Gastrocnemius medialis (tissue), 4 donors: ENCODE data around the gene SOWAHA. TPM values are rescaled to one million over a fixed set of nuclear protein-coding genes. Genes with fewer than 3 reads are reported as not detected.

Source experiments
- ATAC-seq, 2 donors: fragments of 150-250 bp; one replicate each; pipeline ENCODE4 v1.9.1; 2016
- DNase-seq, 2 donors: peaks; one replicate each; pipeline ENCODE4 v3.0.0-alpha.2; 2019
- H3K27ac ChIP-seq, 4 donors: fragments of 200-600 bp; sonication (generic); 1 replicate in 1 of 4; 2 replicates in 3 of 4; pipeline ENCODE4 v1.5.1; 2016 to 2018; ENCODE audit warnings: mild to moderate bottlenecking in 2 of 4, moderate library complexity in 1 of 4
- H3K27me3 ChIP-seq, 3 donors: fragments of 200-600 bp; sonication (generic) in 2 of 3; 1 replicate in 1 of 3; 2 replicates in 2 of 3; pipeline versions ENCODE4 v1.5.1 to v1.6.0; 2016 to 2019; ENCODE audit warnings: mild to moderate bottlenecking in 1 of 3, moderate library complexity in 1 of 3
- H3K36me3 ChIP-seq, 2 donors: fragments of 200-600 bp; sonication (generic) in 1 of 2; one replicate each; pipeline ENCODE4 v1.5.1; 2017 to 2018
- H3K4me1 ChIP-seq, 2 donors: fragments of 200-600 bp; sonication (generic) in 1 of 2; one replicate each; pipeline ENCODE4 v1.5.1; 2016 to 2017; ENCODE audit warnings: mild to moderate bottlenecking in 2 of 2
- H3K4me3 ChIP-seq, 4 donors: fragments of 200-600 bp; sonication (generic) in 3 of 4; 1 replicate in 1 of 4; 2 replicates in 3 of 4; pipeline ENCODE4 v1.5.1; 2016 to 2019; ENCODE audit warnings: mild to moderate bottlenecking in 2 of 4
- H3K9me3 ChIP-seq, 3 donors: fragments of 200-600 bp; sonication (generic) in 2 of 3; 1 replicate in 1 of 3; 2 replicates in 2 of 3; pipeline ENCODE4 v1.5.1; 2016 to 2019
- POLR2A ChIP-seq, 2 donors: fragments of 450-650 bp; IDR thresholded peaks; one replicate each; pipeline ENCODE4 v1.6.1; 2017; ENCODE audit warnings: antibody characterized with exemption in 2 of 2, mild to moderate bottlenecking in 2 of 2, moderate library complexity in 2 of 2
- in situ Hi-C, 4 donors: fragments of 200-750 bp; cut with MboI; loops; one replicate each; pipeline versions ENCODE4 v1.15.0 to v1.8.0; 2017; ENCODE audit warnings: low sequenced_read_pairs in 4 of 4
- intact Hi-C: fragments of 100-400 bp; cut with DNase I; formaldehyde crosslinking; loops from one replicate; pipeline ENCODE4 v1.15.1; 2023; ENCODE audit warnings: low total_unique reads
- total RNA-seq, 4 donors: library from RNA; depleted of rRNA; stranded (reverse); fragments of >200 nt; gene quantifications; one replicate each; pipeline versions ENCODE4 v1.1.0 to v1.2.3, GENCODE V29; 2016
- TF ChIP-seq, protein P1 (sequence below), 5 experiments: fragments of 450-650 bp in 3 of 5; fragments of 200-600 bp in 2 of 5; sonication (generic) in 2 of 5; IDR thresholded peaks in 4 of 5; conservative IDR thresholded peaks in 1 of 5; 1 replicate in 4 of 5; 2 replicates in 1 of 5; pipeline ENCODE4 v1.5.1; 2016 to 2019; ENCODE audit warnings: antibody characterized with exemption in 5 of 5, mild to moderate bottlenecking in 3 of 5, moderate library complexity in 3 of 5

The SOWAHA gene
- total RNA-seq, 4 donors from 2014 or later, result 0.27 TPM; not detected in 3

DNA sequence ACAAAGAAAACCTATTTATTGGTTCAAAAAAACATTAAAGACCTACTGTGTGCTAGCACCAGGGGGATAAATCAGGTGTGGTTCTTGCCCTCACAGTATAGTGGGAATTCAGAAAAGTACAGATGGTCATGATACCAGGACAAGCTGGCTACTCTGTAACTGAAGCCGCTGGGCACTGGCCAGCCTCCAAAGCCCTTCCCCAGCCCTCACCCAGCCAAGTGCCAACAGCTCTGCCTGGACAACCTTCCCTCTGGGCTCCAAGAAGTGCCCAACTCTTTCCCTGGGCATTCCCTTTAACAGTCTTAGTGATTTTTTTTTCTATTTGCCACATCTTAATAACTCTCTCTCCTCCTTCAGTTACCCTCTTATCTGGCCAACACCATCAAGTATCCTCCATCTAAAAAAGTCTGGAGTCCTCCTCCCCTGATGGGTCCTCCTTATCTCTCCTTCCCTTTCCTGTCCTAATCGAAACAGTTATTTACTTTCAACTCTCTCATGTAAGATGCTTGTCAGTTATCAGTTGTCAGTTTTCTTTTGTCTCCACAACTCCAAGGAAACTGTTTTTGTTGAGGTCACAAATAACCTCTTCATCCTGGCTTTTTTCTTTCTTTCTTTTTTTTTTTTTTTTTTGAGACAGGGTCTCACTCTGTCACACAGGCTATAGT is 22.8 kb upstream of the SOWAHA start:
- Histone ChIP-seq H3K27me3 (no peaks in the 10 kb centered on the region), H3K27ac (no peak overlapping the region), H3K4me1 (no peaks in the 10 kb centered on the region), H3K4me3 (no peak overlapping the region), H3K36me3 (no peaks in the 10 kb centered on the region), H3K9me3 (no peaks in the 10 kb centered on the region)
- in situ Hi-C loops, result no loop called here
- TF ChIP-seq, protein P1, sequence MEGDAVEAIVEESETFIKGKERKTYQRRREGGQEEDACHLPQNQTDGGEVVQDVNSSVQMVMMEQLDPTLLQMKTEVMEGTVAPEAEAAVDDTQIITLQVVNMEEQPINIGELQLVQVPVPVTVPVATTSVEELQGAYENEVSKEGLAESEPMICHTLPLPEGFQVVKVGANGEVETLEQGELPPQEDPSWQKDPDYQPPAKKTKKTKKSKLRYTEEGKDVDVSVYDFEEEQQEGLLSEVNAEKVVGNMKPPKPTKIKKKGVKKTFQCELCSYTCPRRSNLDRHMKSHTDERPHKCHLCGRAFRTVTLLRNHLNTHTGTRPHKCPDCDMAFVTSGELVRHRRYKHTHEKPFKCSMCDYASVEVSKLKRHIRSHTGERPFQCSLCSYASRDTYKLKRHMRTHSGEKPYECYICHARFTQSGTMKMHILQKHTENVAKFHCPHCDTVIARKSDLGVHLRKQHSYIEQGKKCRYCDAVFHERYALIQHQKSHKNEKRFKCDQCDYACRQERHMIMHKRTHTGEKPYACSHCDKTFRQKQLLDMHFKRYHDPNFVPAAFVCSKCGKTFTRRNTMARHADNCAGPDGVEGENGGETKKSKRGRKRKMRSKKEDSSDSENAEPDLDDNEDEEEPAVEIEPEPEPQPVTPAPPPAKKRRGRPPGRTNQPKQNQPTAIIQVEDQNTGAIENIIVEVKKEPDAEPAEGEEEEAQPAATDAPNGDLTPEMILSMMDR (IDR thresholded peaks at IDR 0.05 in 4 of 5, conservative IDR thresholded peaks at IDR 0.05 in 1 of 5), result no peak
- no peak for TF ChIP-seq POLR2A (IDR thresholded peaks at IDR 0.05)
- intact Hi-C loops, result loop anchor here (10.0 kb wide), 1 partner anchor 806 kb away; no protein-coding TSS in a partner anchor
- ATAC-seq (no peak), DNase-seq (no peak)

DNA sequence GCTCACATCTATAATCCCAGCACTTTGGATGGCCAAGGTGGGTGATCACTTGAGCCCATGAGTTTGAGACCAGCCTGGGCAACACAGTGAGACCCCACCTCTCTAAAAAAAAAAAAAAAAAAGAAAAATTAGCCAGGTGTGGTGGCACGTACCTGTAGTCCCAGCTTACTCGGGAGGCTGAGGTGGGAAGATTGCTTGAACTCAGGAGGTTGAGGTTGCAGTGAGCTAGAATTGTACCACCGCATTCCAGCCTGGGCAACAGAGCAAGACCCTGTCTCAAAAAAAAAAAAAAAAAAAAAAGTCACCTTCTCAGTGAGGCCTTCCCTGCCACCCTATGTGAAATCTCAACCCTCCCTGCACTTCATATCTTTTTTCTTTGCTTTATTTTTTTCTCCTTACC is 22.1 kb upstream of the SOWAHA start:
- intact Hi-C loops, result loop anchor here (10.0 kb wide), 1 partner anchor 806 kb away; no protein-coding TSS in a partner anchor
- Histone ChIP-seq H3K9me3 (no peaks in the 10 kb centered on the region), H3K4me3 (no peak overlapping the region), H3K27me3 (no peaks in the 10 kb centered on the region), H3K27ac (no peak overlapping the region), H3K36me3 (no peaks in the 10 kb centered on the region), H3K4me1 (no peaks in the 10 kb centered on the region)
- in situ Hi-C loops, result no loop called here
- ATAC-seq (no peak), DNase-seq (no peak)
- TF ChIP-seq, protein P1 (IDR thresholded peaks at IDR 0.05 in 4 of 5, conservative IDR thresholded peaks at IDR 0.05 in 1 of 5), result no peak
- no peak for TF ChIP-seq POLR2A (IDR thresholded peaks at IDR 0.05)

DNA sequence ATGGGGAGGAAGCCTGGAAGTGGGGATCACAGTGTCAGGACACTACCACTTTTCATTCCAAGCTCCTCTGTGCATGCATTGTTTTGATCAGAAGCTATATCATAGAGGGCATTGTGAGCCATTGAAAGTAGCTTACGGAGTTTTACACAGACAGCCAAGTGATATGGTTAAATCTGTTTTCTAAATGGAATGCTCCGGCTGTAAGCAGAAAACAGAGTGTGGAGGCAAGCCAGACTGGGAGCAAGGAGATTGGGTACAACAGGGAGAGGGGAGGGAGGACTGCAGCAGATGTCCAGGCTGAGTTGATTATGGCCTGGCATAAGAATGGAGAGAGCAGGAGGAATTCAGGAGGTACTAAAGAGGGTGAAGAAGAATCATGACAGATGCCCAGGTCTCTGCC is 15.5 kb upstream of the SOWAHA start:
- intact Hi-C loops, result loop anchor here (10.0 kb wide), 1 partner anchor 813 kb away; no protein-coding TSS in a partner anchor
- in situ Hi-C loops, result no loop called here

DNA sequence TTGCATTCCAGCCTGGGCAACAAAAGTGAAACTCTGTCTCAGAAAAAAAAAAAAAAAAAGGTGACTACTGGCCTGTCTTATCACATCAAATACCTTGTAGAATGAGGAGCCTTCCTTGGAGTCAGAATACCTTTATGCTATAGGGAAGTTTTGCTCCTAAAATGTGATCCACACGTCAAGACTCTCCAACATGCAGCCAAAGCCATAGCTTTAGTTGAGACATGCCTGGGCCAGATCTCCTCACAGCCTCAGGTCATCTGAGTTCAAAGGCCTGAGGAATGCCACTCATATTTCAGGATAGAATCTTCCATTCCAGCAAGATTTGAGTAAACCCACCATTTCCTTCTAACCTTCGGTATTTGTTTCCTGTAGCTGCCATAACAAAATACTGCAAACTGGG is 13.7 kb upstream of the SOWAHA start:
- ATAC-seq, result no peak
- peaks cover 0 to 6% (median 0%) of the 10 kb centered on the region in 3 donors for H3K27me3 ChIP-seq
- TF ChIP-seq, protein P1 (IDR thresholded peaks at IDR 0.05 in 4 of 5, conservative IDR thresholded peaks at IDR 0.05 in 1 of 5), result no peak
- no peak for TF ChIP-seq POLR2A (IDR thresholded peaks at IDR 0.05)
- no peak overlapping the region for H3K27ac ChIP-seq
- in situ Hi-C loops, result no loop called here
- intact Hi-C loops, result loop anchor here (10.0 kb wide), 1 partner anchor 815 kb away; no protein-coding TSS in a partner anchor
- H3K9me3 ChIP-seq, result no peaks in the 10 kb centered on the region
- H3K36me3 ChIP-seq, result no peaks in the 10 kb centered on the region
- no peaks in the 10 kb centered on the region for H3K4me1 ChIP-seq
- no peak overlapping the region for H3K4me3 ChIP-seq
- DNase-seq, result no peak

More for the DNA sequence above, 15.5 kb upstream of the SOWAHA start:
- ATAC-seq (no peak), DNase-seq (no peak)
- TF ChIP-seq, protein P1 (IDR thresholded peaks at IDR 0.05 in 4 of 5, conservative IDR thresholded peaks at IDR 0.05 in 1 of 5), result no peak
- no peak for TF ChIP-seq POLR2A (IDR thresholded peaks at IDR 0.05)
- no peaks in the 10 kb centered on the region for H3K9me3 ChIP-seq
- no peaks in the 10 kb centered on the region for H3K36me3 ChIP-seq
- H3K27ac ChIP-seq, result no peak overlapping the region
- no peaks in the 10 kb centered on the region for H3K4me1 ChIP-seq
- H3K27me3 ChIP-seq, result peaks cover 0 to 3% (median 0%) of the 10 kb centered on the region in 3 donors
- no peak overlapping the region for H3K4me3 ChIP-seq
